HG03558 (cell line): Measurements from ENCODE around the gene ETV5.
"Not testable (repeated sequence)": the region's sequence is repeated elsewhere in the genome, so short reads cannot be mapped to it uniquely, and the experiment has no call there.

ENCODE experiments used
- ATAC-seq: cut with Tn5 transposase; IDR thresholded peaks from one replicate; pipeline ENCODE4 v1.9.1; 2021; ENCODE audit warnings: moderate number of reproducible peaks; ENCODE audit not compliant: unreplicated experiment; ENCODE audit errors: extremely low read depth

Gene ETV5

DNA sequence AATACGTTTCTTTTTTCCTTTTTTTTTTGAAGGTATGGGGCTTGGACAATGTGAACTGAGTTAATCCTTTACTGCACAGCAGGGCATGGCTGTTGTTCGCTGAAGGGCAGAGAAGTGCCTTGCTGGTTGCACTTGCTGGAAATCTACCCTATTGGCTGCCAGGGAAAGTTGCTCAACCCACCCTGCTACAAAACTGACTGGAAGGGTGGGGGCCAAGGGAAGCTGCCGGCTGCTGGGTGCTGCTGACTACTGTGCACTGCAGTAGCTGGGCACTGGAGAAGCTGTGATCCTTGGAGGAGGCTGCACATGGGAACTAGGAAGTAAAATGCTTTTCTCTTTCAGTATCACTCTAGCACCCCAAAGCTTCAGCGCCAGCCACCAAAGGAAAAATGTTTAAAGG, 70.5 kb downstream of the ETV5 start:
- no peak for ATAC-seq

DNA sequence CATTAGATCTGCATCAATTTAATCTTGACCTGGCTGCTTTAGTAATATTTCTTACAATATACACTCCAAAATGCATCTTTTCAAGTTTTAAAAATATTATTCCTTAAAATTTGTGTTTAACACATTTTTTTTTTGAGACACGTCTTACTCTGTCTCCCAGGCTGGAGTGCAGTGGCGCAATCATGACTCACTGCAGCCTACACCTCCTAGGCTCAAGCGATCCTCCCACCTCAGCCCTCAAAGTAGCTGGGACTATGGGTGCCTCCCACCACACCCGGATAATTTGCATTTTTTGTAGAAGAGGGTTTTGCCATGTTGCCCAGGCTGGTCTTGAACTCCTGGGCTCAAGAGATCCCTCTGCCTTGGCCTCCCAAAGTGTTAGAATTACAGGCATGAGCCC, 73.6 kb downstream of the ETV5 start:
- ATAC-seq, result no peak

- no peak for ATAC-seq
These were observed 76.6 kb downstream of the ETV5 start for GRCh38 chr3:186032321-186032720.

GRCh38 chr3:186025993-186026392, 82.9 kb downstream of the ETV5 start:
- ATAC-seq, result not testable (repeated sequence)

DNA sequence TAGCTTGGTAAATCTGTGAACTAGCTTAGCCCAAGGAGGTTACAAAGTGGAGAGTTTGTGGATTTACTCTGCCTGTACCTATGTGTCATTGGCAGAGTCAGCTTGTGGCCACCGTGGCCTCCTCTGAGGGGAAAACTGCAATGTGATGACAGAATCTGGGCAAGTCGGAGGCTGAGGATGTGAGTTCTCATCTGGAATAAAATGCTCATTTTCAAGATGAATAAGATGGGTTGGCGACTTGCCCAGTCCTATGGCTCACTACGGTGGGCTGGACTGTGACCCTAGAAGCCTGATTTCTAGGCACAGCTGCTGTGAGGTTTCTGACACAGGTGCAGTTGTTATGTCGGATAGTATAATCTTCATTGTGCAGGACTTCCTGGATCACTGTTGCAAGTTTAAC, 83.7 kb downstream of the ETV5 start:
- no peak for ATAC-seq

DNA sequence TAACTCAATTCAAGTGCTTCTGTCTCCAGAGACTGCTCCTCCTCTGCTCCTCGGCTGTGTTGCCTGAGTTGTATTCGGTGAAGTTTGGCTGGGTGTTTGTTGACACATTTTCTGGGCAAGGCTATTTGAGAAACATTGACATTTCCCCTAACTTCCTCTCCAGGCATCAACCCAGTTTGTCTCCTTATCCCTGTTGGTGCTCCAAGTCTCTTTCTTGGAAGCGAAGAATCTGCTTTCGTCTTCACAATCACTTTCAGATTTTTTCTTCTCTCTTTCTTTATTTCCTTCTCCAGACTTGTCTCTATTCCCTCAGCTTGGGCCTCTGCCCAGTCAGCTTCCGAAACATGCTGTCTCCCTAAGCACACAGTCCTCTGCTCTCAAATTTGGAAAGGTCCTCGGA, 84.7 kb downstream of the ETV5 start:
- no peak for ATAC-seq

DNA sequence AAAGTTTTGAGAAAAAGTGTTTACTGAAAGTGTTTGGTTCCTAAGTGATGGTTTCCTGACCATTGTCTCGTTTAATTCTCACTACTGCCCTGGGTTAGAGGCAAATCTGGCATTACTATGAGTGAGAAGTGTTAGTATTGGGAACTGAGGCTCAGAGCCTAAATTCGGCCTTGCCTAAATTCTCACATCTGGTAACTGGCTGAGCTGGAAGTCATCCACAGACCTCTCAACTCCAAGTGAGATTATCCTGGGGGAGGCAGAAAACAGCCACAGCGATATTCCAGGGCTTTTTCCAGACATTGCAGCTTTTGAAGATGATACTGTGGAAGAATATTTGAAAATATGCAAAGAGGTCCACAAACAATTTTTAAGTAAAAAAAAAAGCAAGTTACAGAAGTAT, 86.0 kb downstream of the ETV5 start:
- ATAC-seq, result no peak

DNA sequence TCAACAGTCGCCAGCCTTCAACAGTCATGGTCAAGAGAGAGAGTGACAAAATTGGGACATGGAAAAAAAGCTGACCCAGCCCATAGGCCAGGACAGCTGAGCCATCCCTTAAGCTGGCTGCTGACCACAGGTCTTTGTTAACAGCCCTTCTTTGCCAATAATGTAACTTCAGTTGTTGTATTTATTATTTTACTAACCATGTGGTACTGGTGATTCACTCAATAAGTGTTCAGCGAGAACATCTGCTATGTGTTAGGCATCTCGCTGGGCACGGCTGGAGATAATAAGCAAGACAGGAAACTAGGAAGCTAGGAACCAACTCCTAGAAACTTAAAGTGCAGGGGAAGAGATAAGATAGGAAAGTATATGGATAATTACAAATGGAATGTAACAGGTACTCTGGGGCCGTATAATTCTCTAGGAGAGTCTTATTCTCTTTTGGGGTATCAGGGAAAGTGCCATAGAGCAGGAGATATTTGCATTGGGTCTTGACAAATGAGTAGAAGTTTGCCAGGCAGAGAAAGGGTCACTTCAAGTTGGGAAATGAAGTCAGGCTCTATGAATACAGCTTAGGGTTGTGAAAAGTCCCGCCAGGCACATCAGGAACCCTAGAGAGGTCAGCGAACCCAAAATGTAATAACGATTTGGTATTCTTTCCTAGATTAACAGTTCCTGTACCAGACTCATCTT, 87.1 kb downstream of the ETV5 start:
- no peak for ATAC-seq

DNA sequence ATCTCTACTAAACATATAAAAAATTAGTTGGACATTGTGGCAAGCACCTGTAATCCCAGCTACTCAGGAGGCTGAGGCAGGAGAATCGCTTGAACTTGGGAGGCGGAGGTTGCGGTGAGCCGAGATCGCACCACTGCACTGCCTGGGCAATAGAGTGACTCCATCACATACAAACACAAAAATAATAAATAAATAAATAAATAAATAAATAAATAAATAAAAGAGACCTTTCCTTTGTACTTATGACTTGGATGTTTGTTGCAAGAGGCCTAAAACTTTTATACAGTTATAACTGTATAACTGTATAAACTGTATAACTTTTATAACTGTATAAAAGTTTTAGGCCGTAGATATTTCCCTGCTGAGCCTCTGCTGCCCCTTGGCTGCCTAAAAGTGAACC, 87.6 kb downstream of the ETV5 start:
- ATAC-seq, result not testable (repeated sequence)

DNA sequence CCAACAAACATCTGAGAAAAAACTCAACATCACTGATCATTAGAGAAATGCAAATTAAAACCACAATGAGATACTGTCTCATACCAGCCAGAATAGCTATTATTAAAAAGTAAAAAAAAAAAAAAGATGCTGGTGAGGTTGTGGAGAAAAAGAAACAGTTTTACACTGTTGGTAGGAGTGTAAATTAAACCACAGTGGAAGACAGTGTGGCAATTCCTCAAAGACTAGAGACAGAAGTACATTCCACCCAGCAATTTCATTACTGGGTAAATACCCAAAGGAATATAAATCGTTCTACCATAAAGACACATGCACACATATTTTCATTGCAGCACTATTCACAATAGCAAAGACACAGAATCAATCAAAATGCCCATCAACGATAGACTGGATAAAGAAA, 89.6 kb downstream of the ETV5 start:
- ATAC-seq, result not testable (repeated sequence)

DNA sequence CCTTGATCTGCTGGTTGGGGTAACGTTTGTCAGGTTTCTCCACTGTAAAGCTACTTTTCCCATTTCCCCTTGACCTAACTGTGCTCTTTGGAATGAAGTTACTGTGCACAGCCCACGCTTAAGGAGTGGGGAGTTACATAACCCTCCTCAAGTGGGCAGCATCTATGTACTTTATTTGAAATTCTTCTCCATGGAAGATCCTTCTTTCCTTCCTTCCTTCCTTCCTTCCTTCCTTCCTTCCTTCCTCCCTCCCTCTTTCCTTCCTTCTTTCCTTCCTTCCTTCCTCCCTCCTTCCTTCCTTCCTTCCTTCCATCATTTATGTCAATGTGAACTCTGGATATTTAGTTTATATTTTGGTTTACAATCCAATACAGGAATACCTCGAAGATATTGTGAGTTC, 94.0 kb downstream of the ETV5 start:
- ATAC-seq, result no peak

GRCh38 chr3:186013312-186013711, 95.6 kb downstream of the ETV5 start:
- no peak for ATAC-seq

DNA sequence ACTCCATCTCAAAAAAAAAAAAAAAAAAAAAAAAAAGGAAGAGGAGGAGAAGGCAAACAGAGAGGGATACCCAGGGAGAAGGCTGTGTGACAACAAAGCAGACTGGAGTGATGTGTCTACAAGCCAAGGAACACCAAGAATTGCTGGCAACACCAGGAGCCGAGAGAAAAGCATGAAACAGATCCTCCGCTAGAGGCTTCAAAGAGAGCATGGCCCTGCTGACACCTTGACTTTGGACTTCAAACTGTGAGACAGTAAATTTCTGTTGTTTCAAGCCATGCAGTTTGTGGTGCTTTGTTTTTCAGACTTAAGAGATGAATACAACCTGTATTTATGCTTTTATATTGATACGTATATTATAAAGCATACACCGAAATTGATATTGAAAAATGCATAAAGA, 96.8 kb downstream of the ETV5 start:
- ATAC-seq, result no peak

- no peak for ATAC-seq
These were observed 104.2 kb downstream of the ETV5 start for GRCh38 chr3:186004671-186005070.

DNA sequence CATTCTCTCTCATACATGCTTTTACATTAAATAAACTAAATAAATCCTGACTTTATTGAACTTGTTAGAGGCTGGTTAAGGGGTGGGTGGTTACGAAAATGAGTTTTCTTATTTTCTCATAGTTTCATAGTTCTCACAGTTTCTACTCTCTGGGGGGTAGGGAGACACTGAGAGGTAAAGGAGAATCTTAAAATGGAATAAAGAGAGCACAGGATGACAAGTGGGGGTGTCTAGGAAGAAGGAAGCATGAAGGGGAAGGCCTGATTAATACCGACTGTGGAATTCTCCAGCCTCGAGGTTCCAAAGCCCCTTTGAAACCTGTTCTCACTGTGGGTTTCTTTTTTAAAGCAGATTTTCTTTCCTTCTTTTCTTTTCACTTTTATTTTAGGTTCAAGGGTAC, 104.7 kb downstream of the ETV5 start:
- no peak for ATAC-seq

- ATAC-seq, result no peak
These were observed 105.3 kb downstream of the ETV5 start for GRCh38 chr3:186003610-186004009.

- no peak for ATAC-seq
These were observed 105.9 kb downstream of the ETV5 start for GRCh38 chr3:186002884-186003472.

GRCh38 chr3:186001842-186002241, 107.0 kb downstream of the ETV5 start:
- ATAC-seq, result no peak

GRCh38 chr3:185999221-185999620, 109.7 kb downstream of the ETV5 start:
- ATAC-seq, result no peak

DNA sequence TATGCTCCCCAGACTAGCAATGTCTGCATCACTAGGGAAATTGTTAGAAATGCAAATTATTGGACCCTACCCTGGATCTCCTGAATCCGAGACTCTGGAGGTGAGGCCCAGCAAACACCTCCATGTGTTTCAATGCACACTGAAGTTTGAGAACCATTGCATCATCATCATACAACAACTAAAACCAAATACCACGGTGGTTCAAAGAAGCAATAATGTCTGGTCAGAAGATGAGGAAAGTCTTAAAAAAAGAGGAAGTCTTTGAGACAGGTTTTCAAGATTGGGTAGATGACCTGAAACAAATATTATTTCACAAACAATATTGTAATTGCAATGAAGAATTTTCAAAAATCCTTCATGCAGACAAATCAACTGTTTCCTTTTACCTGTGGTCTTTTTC, 110.8 kb downstream of the ETV5 start:
- ATAC-seq, result no peak

DNA sequence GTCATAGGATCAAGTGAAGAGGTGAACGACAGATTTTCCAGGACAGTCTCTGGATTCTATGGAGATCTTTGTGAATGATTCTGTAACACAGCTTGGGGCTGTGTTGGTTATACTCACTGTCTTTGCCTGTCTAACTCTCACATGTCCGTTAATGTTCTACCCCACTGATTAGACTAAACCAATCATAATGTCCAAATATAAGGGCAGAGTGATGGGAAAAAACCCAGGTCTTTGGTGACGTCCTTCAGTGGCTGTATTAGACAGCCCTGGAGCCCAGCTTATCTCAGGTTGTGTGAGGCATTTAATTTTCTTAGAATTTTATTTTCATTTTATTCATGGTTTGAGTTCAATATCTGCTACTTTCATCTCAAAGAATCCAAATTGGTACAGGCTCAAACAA, 111.8 kb downstream of the ETV5 start:
- ATAC-seq, result no peak
